Measurements from ENCODE around the gene RIN3. TPM values are rescaled to one million over a fixed set of nuclear protein-coding genes. Genes with fewer than 3 reads are reported as not detected.

Gene RIN3
- total RNA-seq, 1 donor from 2014 or later = 6.9 TPM

Other genes with a start within 250 kb of the RIN3 start
- gene SLC24A4, start 190.6 kb upstream of the RIN3 start, total RNA-seq = 1.0 TPM
- gene LGMN, start 234.8 kb downstream of the RIN3 start, total RNA-seq = 71.1 TPM